Stomach (tissue), 9 donors: ENCODE measurements around the gene DKK2. TPM values are rescaled to one million over a fixed set of nuclear protein-coding genes. Genes with fewer than 3 reads are reported as not detected.

Experiments used
- DNase-seq, 2 donors: peaks; one replicate each; pipeline versions ENCODE4 v3.0.0 to v3.0.0-alpha.2; 2013 to 2019
- H3K27ac ChIP-seq, 5 donors: fragments of 200-600 bp in 4 of 5; sonication (generic) in 4 of 5; one replicate each; pipeline ENCODE4 v1.5.1; 2013 to 2019; ENCODE audit warnings: mild to moderate bottlenecking in 1 of 5, moderate library complexity in 1 of 5
- H3K27me3 ChIP-seq, 3 donors: fragments of 200-600 bp; sonication (generic); one replicate each; pipeline ENCODE4 v1.5.1; 2017 to 2019; ENCODE audit warnings: mixed run types in 1 of 3
- H3K36me3 ChIP-seq, 4 donors: fragments of 200-600 bp; sonication (generic); 1 replicate in 3 of 4; 2 replicates in 1 of 4; pipeline ENCODE4 v1.5.1; 2016 to 2019
- H3K4me1 ChIP-seq, 4 donors: fragments of 200-600 bp; sonication (generic); one replicate each; pipeline ENCODE4 v1.5.1; 2016 to 2019
- H3K4me3 ChIP-seq, 4 donors: fragments of 200-600 bp; sonication (generic) in 3 of 4; one replicate each; pipeline ENCODE4 v1.5.1; 2016 to 2019; ENCODE audit warnings: mild to moderate bottlenecking in 1 of 4
- H3K9me3 ChIP-seq, 4 donors: fragments of 200-600 bp; sonication (generic); one replicate each; pipeline ENCODE4 v1.5.1; 2016 to 2019
- CTCF ChIP-seq, 7 experiments: fragments of 450-650 bp in 4 of 7; fragments of 200-600 bp in 3 of 7; sonication (generic) in 3 of 7; IDR thresholded peaks; one replicate each; pipeline ENCODE4 v1.5.1; 2016 to 2019; ENCODE audit warnings: antibody characterized with exemption in 7 of 7, control low read depth in 2 of 7, mild to moderate bottlenecking in 1 of 7
- EP300 ChIP-seq: sonication (generic); formaldehyde crosslinking; IDR thresholded peaks from one replicate; pipeline ENCODE4 v1.6.1; 2017; ENCODE audit warnings: antibody characterized with exemption
- POLR2A ChIP-seq, 4 donors: fragments of 450-650 bp; IDR thresholded peaks; one replicate each; pipeline ENCODE4 v1.6.1; 2016; ENCODE audit warnings: antibody characterized with exemption in 4 of 4, control low read depth in 2 of 4, mild to moderate bottlenecking in 1 of 4, moderate library complexity in 1 of 4
- POLR2AphosphoS5 ChIP-seq, 3 donors: sonication (generic); formaldehyde crosslinking; IDR thresholded peaks; one replicate each; pipeline ENCODE4 v1.6.1; 2016; ENCODE audit warnings: antibody characterized with exemption in 3 of 3
- WGBS, 5 donors: extraction: QIAGEN DNeasy Blood & Tissue Kit in 3 of 5; methylation state at CpG; one replicate each; pipeline versions ENCODE4 v1.1.5 to v1.1.7; 2013 to 2018; 5-methylcytosine and 5-hydroxymethylcytosine counted together
- intact Hi-C: fragments of 100-400 bp; cut with DNase I; formaldehyde crosslinking; loops from one replicate; pipeline ENCODE4 v1.15.1; 2023; ENCODE audit warnings: low total_unique reads
- polyA plus RNA-seq, 3 donors: library from polyadenylated mRNA; stranded (reverse); fragments of 200-250 nt; gene quantifications; one replicate each; pipeline ENCODE4 v1.2.3, GENCODE V29; 2013
- total RNA-seq, 5 donors: library from RNA; depleted of rRNA; stranded (reverse); fragments of >200 nt; gene quantifications; one replicate each; pipeline versions ENCODE4 v1.1.0 to v1.2.3, GENCODE V29; 2014 to 2016
- donor health status: healthy with polysubstance abuse.
- donor health status: Bipolar disorder and iron deficiency.
- donor health status: healthy.

Gene DKK2
- total and polyA plus RNA-seq, 8 donors = 0.05 to 2.6 (median 0.58) TPM; not detected in 5

- H3K36me3 ChIP-seq = no peaks in the 10 kb centered on the region
- TF ChIP-seq CTCF (IDR thresholded peaks at IDR 0.05) (no peak), EP300 (no peak), POLR2AphosphoS5 (IDR thresholded peaks at IDR 0.05) (no peak), POLR2A (IDR thresholded peaks at IDR 0.05) (no peak)
- peaks cover 0 to 10% (median 7%) of the 10 kb centered on the region in 4 donors for H3K9me3 ChIP-seq
- no peak overlapping the region for H3K4me3 ChIP-seq
- no peaks in the 10 kb centered on the region for H3K27me3 ChIP-seq
- 48 to 65% (median 57%) methylated on average over 8 to 14 of the region's 14 CpGs for WGBS, 5 donors
- intact Hi-C loops = no loop called here
- DNase-seq = no peak
- no peak overlapping the region for H3K27ac ChIP-seq
- no peaks in the 10 kb centered on the region for H3K4me1 ChIP-seq
These were observed 57.9 kb downstream of the DKK2 start for GRCh38 chr4:106978046-106978774.

GRCh38 chr4:106971636-106972035, 64.5 kb downstream of the DKK2 start:
- Histone ChIP-seq H3K4me1 (no peaks in the 10 kb centered on the region), H3K4me3 (no peak overlapping the region), H3K36me3 (no peaks in the 10 kb centered on the region), H3K27ac (no peak overlapping the region), H3K9me3 (peaks cover 0 to 10% (median 3%) of the 10 kb centered on the region in 4 donors), H3K27me3 (no peaks in the 10 kb centered on the region)
- DNase-seq = no peak
- intact Hi-C loops = no loop called here
- WGBS, 5 donors = 69 to 82% (median 76%) methylated on average over 1 of the region's 1 CpG
- TF ChIP-seq POLR2A (IDR thresholded peaks at IDR 0.05) (no peak), POLR2AphosphoS5 (IDR thresholded peaks at IDR 0.05) (no peak)

DNA sequence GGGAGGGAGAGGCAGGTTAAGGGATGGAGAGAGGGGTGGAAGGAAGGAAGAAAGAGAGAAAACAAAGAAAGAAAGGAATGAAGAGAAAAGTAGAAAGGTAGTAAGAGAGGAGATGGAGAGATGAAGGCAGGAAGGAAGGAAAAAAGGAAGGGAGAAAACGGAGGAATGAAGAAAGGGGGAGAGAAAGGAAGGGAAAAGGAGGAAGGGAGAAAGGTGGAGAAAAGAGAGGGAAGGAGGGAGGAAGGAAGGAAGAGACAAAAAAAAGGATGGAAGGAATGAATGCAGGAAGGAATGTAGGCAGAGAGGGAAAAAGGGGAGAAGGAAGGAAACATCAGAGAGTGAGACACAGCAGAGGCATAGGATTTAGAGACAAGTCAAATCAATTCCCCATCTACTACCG, 68.2 kb downstream of the DKK2 start:
- Histone ChIP-seq H3K36me3 (no peaks in the 10 kb centered on the region), H3K4me1 (no peaks in the 10 kb centered on the region), H3K4me3 (no peak overlapping the region), H3K9me3 (no peaks in the 10 kb centered on the region), H3K27ac (no peak overlapping the region), H3K27me3 (no peaks in the 10 kb centered on the region)
- 44 to 76% (median 71%) methylated on average over 2 of the region's 2 CpGs for WGBS, 5 donors
- no peak for DNase-seq
- intact Hi-C loops = no loop called here
- TF ChIP-seq POLR2AphosphoS5 (IDR thresholded peaks at IDR 0.05) = no peak
- TF ChIP-seq EP300 = no peak
- TF ChIP-seq POLR2A (IDR thresholded peaks at IDR 0.05) = no peak
- TF ChIP-seq CTCF (IDR thresholded peaks at IDR 0.05) = no peak

GRCh38 chr4:106953036-106953705, 82.9 kb downstream of the DKK2 start:
- intact Hi-C loops = no loop called here
- H3K4me3 ChIP-seq = no peak overlapping the region
- no peak for TF ChIP-seq POLR2A (IDR thresholded peaks at IDR 0.05)
- no peak for TF ChIP-seq POLR2AphosphoS5 (IDR thresholded peaks at IDR 0.05)
- TF ChIP-seq EP300 = no peak
- no peak for TF ChIP-seq CTCF (IDR thresholded peaks at IDR 0.05)

GRCh38 chr4:106951891-106952290, 84.2 kb downstream of the DKK2 start:
- H3K9me3 ChIP-seq = no peaks in the 10 kb centered on the region
- no peaks in the 10 kb centered on the region for H3K36me3 ChIP-seq
- no peak overlapping the region for H3K4me3 ChIP-seq
- WGBS, 5 donors = 91 to 96% (median 94%) methylated on average over 2 of the region's 2 CpGs
- intact Hi-C loops = no loop called here
- no peak for DNase-seq
- H3K4me1 ChIP-seq = no peaks in the 10 kb centered on the region
- TF ChIP-seq EP300 (no peak), POLR2A (IDR thresholded peaks at IDR 0.05) (no peak), POLR2AphosphoS5 (IDR thresholded peaks at IDR 0.05) (no peak), CTCF (IDR thresholded peaks at IDR 0.05) (no peak)
- no peaks in the 10 kb centered on the region for H3K27me3 ChIP-seq
- H3K27ac ChIP-seq = no peak overlapping the region

More at GRCh38 chr4:106953036-106953705, 82.9 kb downstream of the DKK2 start:
- H3K9me3 ChIP-seq = no peaks in the 10 kb centered on the region
- 27 to 35% (median 31%) methylated on average over 3 of the region's 3 CpGs for WGBS, 5 donors
- H3K36me3 ChIP-seq = no peaks in the 10 kb centered on the region
- no peak for DNase-seq
- H3K4me1 ChIP-seq = no peaks in the 10 kb centered on the region
- no peak overlapping the region for H3K27ac ChIP-seq
- no peaks in the 10 kb centered on the region for H3K27me3 ChIP-seq
